Hepatocyte (in vitro differentiated cells): ENCODE data around the gene TNFRSF21. TPM values are rescaled to one million over a fixed set of nuclear protein-coding genes. Genes with fewer than 3 reads are reported as not detected.
"Not testable (repeated sequence)": the region's sequence is repeated elsewhere in the genome, so short reads cannot be mapped to it uniquely, and the experiment has no call there.

Experiments used
- DNase-seq: peaks from one replicate; pipeline ENCODE4 v3.0.0-alpha.2; 2016; ENCODE audit warnings: low spot score
- H2AFZ ChIP-seq: fragments of 200-600 bp; sonication (generic); 2 replicates; pipeline ENCODE4 v1.6.0; 2016; ENCODE audit warnings: antibody characterized with exemption, mild to moderate bottlenecking
- H3K27ac ChIP-seq: fragments of 200-600 bp; sonication (generic); 2 replicates; pipeline ENCODE4 v1.5.1; 2016; ENCODE audit warnings: mild to moderate bottlenecking
- H3K27me3 ChIP-seq: fragments of 200-600 bp; sonication (generic); 2 replicates; pipeline ENCODE4 v1.6.1; 2016
- H3K36me3 ChIP-seq: fragments of 200-600 bp; sonication (generic); replicated peaks from 2 replicates; pipeline ENCODE4 v1.5.1; 2016; ENCODE audit warnings: low read depth; ENCODE audit not compliant: insufficient read depth
- H3K4me1 ChIP-seq: fragments of 200-600 bp; sonication (generic); 2 replicates; pipeline ENCODE4 v1.5.1; 2016; ENCODE audit warnings: mild to moderate bottlenecking, moderate library complexity; ENCODE audit not compliant: insufficient read depth
- H3K4me2 ChIP-seq: fragments of 200-600 bp; sonication (generic); 2 replicates; pipeline ENCODE4 v1.6.0; 2016
- H3K4me3 ChIP-seq: fragments of 200-600 bp; sonication (generic); 2 replicates; pipeline ENCODE4 v1.5.1; 2016; ENCODE audit warnings: mild to moderate bottlenecking
- H3K79me2 ChIP-seq: fragments of 200-600 bp; sonication (generic); 2 replicates; pipeline ENCODE4 v1.6.0; 2017; ENCODE audit warnings: mild to moderate bottlenecking
- H3K9me2 ChIP-seq: fragments of 200-600 bp; sonication (generic); replicated peaks from 2 replicates; pipeline ENCODE4 v1.6.0; 2017; ENCODE audit warnings: mild to moderate bottlenecking; ENCODE audit not compliant: insufficient read depth
- H3K9me3 ChIP-seq: fragments of 200-600 bp; sonication (generic); 2 replicates; pipeline ENCODE4 v1.5.1; 2016; ENCODE audit warnings: low read depth, mild to moderate bottlenecking
- H4K20me1 ChIP-seq: fragments of 200-600 bp; sonication (generic); 2 replicates; pipeline ENCODE4 v1.6.0; 2016; ENCODE audit warnings: mild to moderate bottlenecking; ENCODE audit not compliant: insufficient read depth, poor library complexity, severe bottlenecking
- CTCF ChIP-seq: fragments of 200-600 bp; sonication (generic); IDR thresholded peaks from 2 replicates; pipeline ENCODE4 v1.5.1; 2016; ENCODE audit warnings: antibody characterized with exemption, mild to moderate bottlenecking; ENCODE audit not compliant: poor library complexity
- EZH2 ChIP-seq: fragments of 200-600 bp; sonication (generic); IDR thresholded peaks from 2 replicates; pipeline ENCODE4 v1.6.1; 2016; ENCODE audit warnings: antibody characterized with exemption, mild to moderate bottlenecking, borderline replicate concordance
- EZH2phosphoT487 ChIP-seq: fragments of 200-600 bp; sonication (generic); IDR thresholded peaks from one replicate; pipeline ENCODE4 v1.6.1; 2018; ENCODE audit warnings: antibody characterized with exemption, mild to moderate bottlenecking, low read depth, moderate library complexity; ENCODE audit not compliant: unreplicated experiment, severe bottlenecking
- WGBS: methylation state at CpG from one replicate; pipeline ENCODE4 v1.1.6; 2016; ENCODE audit warnings: low lambda C conversion rate; ENCODE audit errors: missing lambda C conversion rate; 5-methylcytosine and 5-hydroxymethylcytosine counted together
- polyA plus RNA-seq: library from polyadenylated mRNA; unstranded; fragments of >200 nt; fragmentation: Nextera tagmentation; extraction: Ambion mirVana; gene quantifications from 2 replicates; pipeline ENCODE4 v1.2.1, GENCODE V29; 2016
- total RNA-seq: library from RNA; depleted of rRNA; stranded (reverse); fragments of >200 nt; gene quantifications from 2 replicates; pipeline ENCODE4 v1.2.3, GENCODE V29; 2014

TNFRSF21 gene
- total and polyA plus RNA-seq, 2 experiments from 2014 or later: 52.1 to 104 TPM

DNA sequence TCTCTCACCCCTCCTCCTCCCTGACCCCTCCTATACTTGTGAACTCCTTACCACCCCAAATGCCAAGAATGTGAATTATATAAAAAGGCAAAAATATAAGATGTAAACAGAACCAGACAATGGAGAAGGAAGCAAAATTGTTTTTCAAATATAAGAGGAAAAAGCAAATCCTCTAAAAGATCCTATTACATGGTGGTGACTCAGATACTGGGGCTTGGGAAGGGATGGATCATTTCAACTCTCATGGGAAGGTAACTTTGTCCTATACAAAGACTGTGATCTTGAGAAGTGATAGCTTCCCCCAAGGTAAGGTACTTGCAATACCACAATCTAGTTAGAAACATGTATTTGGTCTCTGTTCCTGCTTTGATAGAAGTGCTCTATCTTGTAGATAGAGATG is 24.6 kb upstream of the TNFRSF21 start:
- TF ChIP-seq CTCF (no peak), EZH2 (no peak), EZH2phosphoT487 (no peak)
- Histone ChIP-seq H3K27me3 (no peaks in the 10 kb centered on the region), H3K4me1 (no peaks in the 10 kb centered on the region), H2AFZ (no peak overlapping the region), H3K79me2 (no peaks in the 10 kb centered on the region), H3K9me3 (no peaks in the 10 kb centered on the region), H3K9me2 (no peaks in the 10 kb centered on the region), H3K4me3 (no peak overlapping the region), H3K27ac (no peak overlapping the region), H4K20me1 (no peaks in the 10 kb centered on the region), H3K4me2 (no peak overlapping the region), H3K36me3 (no peaks in the 10 kb centered on the region)
- no peak for DNase-seq

DNA sequence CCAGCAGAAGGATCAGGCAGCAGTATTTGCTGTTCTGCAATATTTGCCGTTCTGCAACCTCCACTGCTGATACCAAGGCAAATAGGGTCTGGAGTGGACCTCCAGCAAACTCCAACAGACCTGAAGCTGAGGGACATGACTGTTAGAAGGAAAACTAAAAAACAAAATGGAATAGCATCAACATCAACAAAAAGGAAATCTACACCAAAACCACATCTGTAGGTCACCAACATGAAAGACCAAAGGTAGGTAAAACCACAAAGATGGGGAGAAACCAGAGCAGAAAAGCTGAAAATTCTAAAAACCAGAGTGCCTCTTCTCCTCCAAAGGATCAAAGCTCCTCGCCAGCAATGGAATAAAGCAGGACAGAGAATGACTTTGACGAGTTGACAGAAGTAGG is 18.9 kb upstream of the TNFRSF21 start:
- 98% methylated on average over 3 of the region's 3 CpGs for WGBS

DNA sequence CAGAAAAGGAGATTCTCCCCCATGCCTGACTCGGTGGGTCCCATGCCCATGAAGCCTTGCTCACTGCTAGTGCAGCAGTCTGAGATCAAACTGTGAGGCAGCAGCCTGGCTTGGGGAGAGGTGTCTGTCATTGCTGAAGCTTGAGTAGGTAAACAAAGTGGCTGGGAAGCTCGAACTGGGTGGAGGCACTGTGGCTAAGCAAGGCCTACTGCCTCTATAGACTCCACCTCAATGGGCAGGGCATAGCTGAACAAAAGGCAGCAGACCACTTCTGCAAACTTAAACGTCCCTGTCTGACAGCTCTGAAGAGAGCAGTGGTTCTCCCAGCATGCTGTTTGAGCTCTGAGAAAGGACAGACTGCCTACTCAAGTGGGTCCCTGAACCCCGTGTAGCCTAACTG is 18.4 kb upstream of the TNFRSF21 start:
- not testable (repeated sequence) for DNase-seq, H2AFZ ChIP-seq, H4K20me1 ChIP-seq, H3K27me3 ChIP-seq, H3K9me3 ChIP-seq, H3K4me2 ChIP-seq, H3K27ac ChIP-seq, H3K9me2 ChIP-seq, H3K79me2 ChIP-seq, H3K4me3 ChIP-seq, H3K4me1 ChIP-seq, H3K36me3 ChIP-seq
- 88% methylated on average over 4 of the region's 4 CpGs for WGBS

More for the DNA sequence above, 18.9 kb upstream of the TNFRSF21 start:
- not testable (repeated sequence) for H3K27ac ChIP-seq, H3K4me2 ChIP-seq, H4K20me1 ChIP-seq, DNase-seq, H3K4me3 ChIP-seq, H3K9me3 ChIP-seq, H3K79me2 ChIP-seq, H3K36me3 ChIP-seq, H3K4me1 ChIP-seq, H3K27me3 ChIP-seq, H3K9me2 ChIP-seq, H2AFZ ChIP-seq

DNA sequence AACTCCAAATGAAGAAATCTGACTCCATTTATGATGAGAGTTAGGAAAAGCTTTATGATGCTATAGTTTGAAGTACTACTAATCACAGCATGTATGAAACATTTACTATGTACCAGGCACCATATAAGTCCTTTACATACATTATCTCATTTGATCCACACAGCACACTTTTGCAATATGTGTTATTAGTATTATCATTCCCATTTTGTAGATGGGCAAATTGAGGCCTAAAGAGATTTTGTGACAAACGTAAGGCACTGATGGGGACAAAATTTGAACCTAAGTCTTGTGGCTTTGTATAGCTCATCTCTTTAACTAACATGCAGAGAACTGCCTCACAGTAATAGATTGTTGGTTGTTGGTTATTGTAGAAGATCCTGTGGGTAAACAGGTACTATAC is 14.2 kb upstream of the TNFRSF21 start:
- H2AFZ ChIP-seq: no peak overlapping the region
- no peak overlapping the region for H3K4me3 ChIP-seq
- no peaks in the 10 kb centered on the region for H3K9me2 ChIP-seq
- no peaks in the 10 kb centered on the region for H3K27me3 ChIP-seq
- H3K36me3 ChIP-seq: no peaks in the 10 kb centered on the region
- WGBS: 94% methylated on average over 1 of the region's 1 CpG
- H4K20me1 ChIP-seq: no peaks in the 10 kb centered on the region
- no peaks in the 10 kb centered on the region for H3K9me3 ChIP-seq
- no peak for TF ChIP-seq EZH2phosphoT487
- no peak for TF ChIP-seq EZH2
- TF ChIP-seq CTCF: no peak
- H3K27ac ChIP-seq: no peak overlapping the region
- no peak for DNase-seq
- peaks cover 2% of the 10 kb centered on the region for H3K4me1 ChIP-seq
- no peaks in the 10 kb centered on the region for H3K79me2 ChIP-seq
- no peak overlapping the region for H3K4me2 ChIP-seq

DNA sequence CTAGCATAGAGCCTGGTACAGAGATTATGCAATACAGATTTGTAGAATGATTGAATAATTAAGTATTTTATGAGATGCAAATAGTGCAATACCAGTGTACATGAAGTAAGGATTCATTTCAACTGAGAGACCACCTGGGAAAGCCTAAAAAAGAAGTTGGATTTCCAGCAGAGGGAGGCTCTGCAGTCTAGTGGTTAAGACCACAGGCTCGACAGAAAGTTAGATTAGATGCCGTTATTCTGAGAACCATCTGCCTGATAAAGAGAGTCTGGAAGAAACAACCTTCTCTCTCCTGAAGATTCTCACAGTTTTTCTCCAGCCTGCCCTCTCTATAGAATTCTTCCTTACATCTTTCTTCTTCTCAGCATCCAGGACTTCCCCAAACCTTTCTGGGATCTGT is 13.6 kb upstream of the TNFRSF21 start:
- Histone ChIP-seq H3K9me3 (no peaks in the 10 kb centered on the region), H3K27ac (no peak overlapping the region), H3K36me3 (no peaks in the 10 kb centered on the region), H2AFZ (no peak overlapping the region), H3K79me2 (no peaks in the 10 kb centered on the region), H3K9me2 (no peaks in the 10 kb centered on the region), H3K27me3 (no peaks in the 10 kb centered on the region), H4K20me1 (no peaks in the 10 kb centered on the region), H3K4me2 (no peak overlapping the region), H3K4me1 (peaks cover 7% of the 10 kb centered on the region), H3K4me3 (no peak overlapping the region)
- WGBS: 33% methylated on average over 2 of the region's 2 CpGs
- no peak for TF ChIP-seq EZH2phosphoT487
- TF ChIP-seq EZH2: no peak
- TF ChIP-seq CTCF: no peak
- no peak for DNase-seq
